ENCODE results near the gene CD1B.
"Not testable (repeated sequence)": the region's sequence is repeated elsewhere in the genome, so short reads cannot be mapped to it uniquely, and the experiment has no call there.

The CD1B gene

DNA sequence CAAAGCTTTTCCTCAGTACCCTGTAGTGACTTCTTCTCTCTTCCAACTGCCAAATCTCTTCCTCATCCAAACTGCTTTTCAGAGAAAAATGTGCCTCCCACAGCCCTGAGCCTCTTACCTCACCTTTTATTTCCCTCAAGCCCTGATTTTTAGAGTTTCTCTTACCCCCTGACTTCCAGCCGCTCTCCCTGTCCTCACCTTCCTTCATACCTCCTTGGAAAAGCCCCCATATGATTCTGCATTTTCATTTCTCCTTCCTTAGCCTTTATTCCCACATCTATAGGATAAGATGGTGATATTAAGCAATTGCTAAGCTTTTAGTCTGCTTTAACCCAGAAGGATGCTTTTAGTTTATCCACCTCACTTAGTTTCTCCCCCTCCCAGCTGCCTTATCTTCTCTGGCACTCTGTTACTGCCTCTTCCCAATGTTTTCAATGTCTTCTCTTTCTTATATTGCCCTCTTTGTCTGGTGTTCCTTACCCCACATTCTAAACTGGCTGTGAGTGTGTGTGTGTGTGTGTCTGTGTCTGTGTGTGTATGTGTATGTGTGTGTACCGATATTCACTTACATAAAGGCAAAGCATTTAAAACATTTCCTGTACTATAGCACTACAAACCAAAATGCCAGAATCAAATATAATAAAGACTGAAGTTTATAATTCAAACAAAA is at the start of gene CD1B:
TSS of gene CD1B (minus strand) at position 51 of the 670 bp plus-strand sequence. CDS start 108 bp downstream, outside the sequence.
- DNase-seq = no peak

DNA sequence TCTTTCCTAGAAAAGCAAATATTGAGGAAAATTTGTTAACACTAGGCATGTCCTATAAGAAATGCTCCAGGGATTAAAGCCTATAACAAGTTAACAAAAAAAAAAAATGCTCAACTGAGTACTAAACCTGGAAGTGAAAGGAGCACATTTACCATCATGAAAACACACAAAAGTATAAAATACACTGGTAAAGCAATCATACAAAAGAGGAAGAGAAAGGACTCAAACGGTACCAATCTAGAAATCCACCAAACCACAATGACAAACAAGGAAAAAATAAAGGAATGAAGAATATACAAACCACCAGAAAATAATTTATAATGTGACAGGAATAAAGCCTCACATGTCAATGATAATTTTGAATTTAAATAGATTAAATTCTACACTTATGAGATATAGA is 43.5 kb upstream of the CD1B start:
- DNase-seq = no peak

DNA sequence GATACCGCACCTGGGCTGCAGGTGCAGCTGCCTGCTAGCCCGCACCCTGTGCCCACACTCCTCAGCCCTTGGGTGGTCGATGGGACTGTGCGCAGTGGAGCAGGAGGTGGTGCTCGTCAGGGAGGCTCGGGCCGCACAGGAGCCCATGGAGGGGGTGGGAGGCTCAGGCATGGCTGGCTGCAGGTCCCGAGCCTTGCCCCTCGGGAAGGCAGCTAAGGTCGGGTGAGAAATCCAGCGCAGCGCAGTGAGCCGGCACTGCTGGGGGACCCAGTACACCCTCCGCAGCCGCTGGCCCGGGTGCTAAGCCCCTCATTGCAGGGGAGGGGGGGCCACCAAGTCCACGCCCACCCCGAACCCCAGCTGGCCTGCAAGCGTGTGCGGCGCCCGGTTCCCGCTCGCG is 42.8 kb upstream of the CD1B start:
- not testable (repeated sequence) for DNase-seq

DNA sequence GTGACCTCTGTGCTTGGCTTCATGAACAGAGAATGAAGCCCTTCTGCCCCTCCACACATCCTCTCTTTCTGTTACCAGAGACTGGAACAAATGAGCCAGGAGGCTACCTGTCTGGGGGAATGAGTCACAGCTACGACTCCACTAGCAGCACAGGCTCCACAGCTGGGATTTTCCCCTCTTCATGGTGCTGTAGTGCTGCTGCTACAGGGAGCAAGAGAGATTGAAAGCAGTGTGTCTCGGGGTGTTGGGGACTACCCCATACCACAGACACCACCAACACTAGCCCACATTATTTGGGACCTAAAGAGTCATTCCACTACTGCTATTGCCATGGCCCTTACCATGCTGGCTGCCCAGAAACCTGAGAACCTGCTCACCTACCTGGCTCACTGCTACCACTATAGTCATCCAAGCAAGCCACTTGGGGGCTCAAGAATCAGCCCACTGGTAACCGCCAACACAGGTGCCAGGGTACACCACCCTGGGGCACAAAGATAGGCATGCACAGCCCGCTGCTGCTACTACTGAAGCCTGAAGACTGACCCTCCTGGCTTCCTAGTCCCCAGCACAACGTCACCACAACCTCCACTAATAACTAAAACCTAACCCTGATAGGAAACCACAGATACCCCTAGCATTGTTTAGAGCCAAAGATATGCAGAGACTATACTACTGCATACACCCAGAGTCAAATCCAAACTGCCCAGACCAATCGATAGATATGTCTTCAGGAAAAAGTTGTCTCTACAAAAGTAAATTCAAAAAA is 40.0 kb upstream of the CD1B start:
- no peak for DNase-seq

DNA sequence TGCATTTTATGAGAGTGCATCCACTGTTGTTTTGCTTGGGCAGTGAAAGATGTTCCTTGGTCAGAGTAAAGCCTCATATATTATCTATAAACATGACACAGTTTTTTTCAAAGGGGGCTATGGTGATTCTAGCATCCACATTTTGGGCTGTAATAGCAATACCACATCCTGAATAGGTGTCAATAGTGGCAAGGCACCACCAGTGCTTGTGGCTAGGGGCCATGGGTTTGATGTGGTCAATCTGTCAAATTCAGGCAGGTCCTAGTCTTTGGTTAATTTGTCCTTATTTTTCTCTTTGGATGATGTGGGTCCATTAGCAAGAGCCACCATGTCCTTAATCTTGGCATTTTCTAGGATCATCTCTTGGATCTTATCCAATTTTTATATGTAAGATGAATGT is 35.5 kb upstream of the CD1B start:
- no peak for DNase-seq

DNA sequence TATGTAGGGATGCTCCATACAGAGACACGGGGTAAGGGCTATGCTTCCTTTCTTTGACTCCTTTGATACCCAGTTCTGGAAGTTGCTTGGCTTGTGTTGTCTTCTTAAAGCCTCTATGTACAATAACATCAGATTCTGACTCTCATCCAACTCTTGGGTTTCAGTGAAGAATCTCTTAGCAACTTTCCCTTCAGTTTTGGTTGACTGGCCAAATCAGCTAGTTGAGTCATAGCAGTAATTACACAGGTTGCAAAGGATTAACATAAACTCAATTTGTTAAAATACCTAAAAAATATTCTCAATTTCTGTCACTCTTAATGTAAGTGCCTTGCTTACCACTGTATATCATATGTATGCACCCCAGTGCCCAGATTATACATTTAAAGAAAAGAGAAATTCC is 31.6 kb upstream of the CD1B start:
- no peak for DNase-seq

DNA sequence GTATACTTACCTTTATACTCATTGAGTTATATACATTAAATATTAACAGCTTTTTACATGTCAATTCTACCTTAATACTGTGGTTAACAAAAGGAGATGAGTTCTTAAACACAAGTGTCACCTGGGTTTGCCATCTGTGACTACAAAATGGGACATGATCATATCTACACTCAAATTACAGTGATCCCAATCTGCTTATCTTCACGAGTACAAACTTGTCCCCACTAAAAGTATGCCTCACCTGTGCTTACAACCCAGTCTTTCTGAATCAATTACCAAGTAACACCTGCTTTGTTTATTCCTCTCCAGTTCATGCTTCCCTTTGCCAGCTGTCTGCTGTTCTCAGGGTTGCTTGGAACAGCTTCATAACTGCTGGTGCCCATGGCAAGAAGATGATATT is 31.2 kb upstream of the CD1B start:
- no peak for DNase-seq

DNA sequence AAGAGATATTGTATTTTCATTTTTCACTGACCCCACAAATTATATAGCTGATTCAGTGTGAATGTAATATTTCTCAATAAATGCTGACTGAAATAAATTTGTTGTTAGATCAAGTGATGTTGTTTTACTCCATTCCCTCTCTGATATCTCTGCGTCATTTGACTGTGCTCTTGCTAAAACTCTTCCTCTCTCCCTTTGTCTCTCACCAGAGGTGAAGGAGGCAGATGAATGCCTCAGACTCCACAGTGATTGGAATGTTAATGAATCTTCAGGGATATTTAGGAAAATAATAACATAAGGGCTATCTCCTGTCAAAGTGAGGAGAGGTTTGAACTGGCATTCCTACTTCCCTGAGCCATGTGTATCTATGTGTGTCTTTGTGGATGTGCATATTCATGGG is 26.1 kb upstream of the CD1B start:
- DNase-seq = no peak

DNA sequence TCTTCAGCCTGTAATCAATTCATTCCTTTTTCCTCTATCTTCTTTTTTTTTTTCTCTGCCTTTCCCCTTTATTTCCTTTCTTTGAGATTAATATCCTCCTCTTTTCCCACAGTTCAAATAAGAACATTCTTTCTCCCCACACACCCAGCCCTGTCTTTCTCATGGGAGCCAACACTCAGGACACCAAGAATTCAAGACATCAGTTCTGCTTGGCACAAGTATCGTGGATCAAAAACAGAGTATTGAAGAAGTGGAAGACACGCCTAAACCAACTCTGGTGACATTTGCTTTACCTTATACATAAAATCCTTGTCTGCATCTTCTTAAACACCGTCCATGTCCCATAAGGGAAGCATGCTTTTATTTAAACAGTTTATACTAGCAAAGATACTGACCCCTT is 25.3 kb upstream of the CD1B start:
- no peak for DNase-seq

DNA sequence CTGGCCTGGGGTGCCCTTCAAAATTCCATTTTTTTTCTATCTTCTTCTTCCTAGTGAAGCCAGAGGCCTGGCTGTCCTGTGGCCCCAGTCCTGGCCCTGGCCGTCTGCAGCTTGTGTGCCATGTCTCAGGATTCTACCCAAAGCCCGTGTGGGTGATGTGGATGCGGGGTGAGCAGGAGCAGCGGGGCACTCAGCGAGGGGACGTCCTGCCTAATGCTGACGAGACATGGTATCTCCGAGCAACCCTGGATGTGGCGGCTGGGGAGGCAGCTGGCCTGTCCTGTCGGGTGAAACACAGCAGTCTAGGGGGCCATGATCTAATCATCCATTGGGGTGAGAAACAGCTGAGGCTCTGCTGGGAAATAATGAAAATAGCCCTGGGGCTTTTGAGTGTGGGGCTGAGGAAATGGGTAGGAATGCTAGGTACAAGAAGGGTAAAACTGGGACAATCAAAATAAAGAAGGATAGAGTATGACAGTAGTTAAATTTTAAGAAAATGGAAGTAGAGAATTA is 24.5 kb upstream of the CD1B start:
- no peak for DNase-seq

DNA sequence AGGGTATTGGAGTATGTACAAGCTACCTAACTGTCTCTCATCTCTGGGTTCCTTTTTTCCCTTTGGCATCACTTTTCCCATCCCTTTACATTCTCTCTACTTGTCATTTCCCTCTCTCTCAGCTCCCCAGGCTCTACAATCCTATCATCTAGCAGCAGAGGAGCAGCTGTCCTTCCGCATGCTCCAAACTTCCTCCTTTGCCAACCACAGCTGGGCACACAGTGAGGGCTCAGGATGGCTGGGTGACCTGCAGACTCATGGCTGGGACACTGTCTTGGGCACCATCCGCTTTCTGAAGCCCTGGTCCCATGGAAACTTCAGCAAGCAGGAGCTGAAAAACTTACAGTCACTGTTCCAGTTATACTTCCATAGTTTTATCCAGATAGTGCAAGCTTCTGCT is 22.9 kb upstream of the CD1B start:
- no peak for DNase-seq

DNA sequence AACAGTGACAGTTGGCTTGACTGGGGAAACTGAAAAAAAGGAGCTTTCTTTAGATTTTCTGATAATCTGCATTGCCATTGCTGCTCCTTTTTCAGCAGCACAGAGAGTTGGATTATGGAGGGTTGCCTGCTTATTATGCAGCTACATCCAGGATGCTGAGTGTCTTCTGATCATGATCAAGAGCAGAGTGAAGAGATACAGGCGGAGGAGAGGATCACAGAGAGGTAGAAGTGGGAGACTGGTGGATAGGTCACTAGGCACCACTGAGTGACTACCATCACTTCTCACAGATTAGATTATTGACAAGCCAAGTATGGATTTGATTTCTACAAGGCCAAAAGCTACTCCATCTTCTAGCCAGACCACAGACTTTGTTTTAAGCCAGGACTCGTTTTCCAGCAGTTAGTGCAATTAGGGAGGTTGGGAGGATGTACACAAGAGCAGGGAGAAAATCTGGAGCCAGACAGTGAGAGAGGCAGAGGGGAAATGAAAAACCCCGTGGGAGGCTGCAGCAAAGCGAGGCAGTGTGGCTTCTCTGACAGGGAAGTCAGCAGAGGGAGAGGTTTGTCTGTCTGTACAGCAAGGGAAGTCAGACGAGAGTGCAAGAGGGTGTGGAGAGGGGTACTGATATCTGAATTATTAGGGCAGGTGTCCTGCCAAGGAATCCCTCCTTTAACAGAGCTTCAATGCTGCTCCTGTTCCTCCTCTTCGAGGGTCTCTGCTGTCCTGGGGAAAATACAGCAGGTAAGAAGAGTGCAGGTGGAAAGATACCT is 22.2 kb upstream of the CD1B start, which contains the start of gene CD1E:
TSS of gene CD1E (plus strand) at position 592 of the 773 bp plus-strand sequence. CDS start at position 687, 95 bp downstream.
- DNase-seq = no peak

DNA sequence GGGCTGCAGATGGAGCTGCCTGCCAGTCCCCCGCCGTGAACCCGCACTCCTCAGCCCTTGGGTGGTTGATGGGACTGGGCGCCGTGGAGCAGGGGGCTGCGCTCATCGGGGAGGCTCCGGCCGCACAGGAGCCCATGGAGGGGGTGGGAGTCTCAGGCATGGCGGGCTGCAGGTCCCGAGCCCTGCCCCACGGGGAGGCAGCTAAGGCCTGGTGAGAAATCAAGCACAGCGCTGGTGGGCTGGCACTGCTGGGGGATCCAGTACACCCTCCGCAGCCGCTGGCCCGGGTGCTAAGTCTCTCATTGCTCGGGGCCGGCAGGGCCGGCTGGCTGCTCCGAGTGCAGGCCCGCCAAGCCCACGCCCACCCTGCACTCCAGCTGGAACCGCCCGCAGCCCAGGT is 17.6 kb upstream of the CD1B start:
- DNase-seq = not testable (repeated sequence)

DNA sequence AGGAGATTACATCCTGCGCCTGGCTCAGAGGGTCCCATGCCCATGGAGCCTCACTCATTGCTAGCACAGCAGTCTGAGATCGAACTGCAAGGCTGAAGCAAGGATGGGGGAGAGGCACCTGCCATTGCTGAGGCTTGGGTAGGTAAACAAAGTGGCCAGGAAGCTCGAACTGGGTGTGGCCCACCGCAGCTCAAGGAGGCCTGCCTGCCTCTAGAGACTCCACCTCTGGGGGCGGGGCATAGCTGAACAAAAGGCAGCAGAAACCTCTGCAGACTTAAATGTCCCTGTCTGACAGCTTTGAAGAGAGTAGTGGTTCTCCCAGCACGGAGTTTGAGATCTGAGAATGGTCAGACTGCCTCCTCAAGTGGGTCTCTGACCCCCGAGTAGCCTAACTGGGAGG is 5.1 kb upstream of the CD1B start:
- DNase-seq = not testable (repeated sequence)

DNA sequence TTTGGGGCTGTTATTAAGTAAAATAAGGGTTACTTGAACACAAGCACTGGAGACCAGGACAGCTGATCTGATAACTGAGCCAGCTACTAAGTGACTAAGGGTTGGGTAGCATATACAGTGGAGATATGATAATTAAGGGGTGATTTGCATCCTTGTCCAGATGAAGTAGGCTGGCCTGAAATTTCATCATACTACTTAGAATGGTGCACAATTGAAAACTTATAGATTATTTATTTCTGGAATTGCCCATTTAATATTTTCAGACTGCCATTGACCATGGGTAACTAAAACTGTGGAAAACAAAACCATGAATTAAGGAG is 3.8 kb upstream of the CD1B start:
- DNase-seq = no peak

DNA sequence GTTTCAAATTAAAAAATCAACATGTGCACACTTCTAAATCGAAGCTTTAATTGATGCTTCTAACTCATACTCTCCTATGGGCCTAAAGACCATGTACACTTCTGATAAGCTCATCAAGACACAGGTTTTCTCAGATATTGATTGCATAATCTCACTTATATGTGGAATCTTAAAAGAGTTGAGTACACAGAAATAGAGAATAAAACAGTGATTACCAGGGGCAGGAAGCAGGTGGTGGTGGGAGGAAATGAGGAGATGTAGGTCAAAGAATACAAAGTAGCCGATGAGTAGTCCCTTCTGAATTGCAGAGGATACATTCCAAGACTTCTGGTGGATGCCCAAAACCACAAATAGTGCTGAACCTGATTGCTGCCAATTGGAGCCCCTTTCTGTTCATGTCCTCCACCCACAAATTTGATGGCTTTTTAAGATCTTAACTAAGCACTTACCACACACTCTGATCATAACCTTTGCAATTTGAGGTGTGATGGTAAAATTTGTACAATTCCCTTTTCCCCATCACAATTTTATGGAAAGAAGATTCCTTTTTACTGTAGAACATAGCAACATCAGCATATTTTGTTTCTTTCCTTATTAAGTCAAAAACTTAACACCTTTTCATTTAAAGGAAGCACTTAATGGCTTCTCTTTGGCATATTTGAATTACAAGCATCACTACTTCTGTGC is 3.3 kb upstream of the CD1B start:
- DNase-seq = no peak

DNA sequence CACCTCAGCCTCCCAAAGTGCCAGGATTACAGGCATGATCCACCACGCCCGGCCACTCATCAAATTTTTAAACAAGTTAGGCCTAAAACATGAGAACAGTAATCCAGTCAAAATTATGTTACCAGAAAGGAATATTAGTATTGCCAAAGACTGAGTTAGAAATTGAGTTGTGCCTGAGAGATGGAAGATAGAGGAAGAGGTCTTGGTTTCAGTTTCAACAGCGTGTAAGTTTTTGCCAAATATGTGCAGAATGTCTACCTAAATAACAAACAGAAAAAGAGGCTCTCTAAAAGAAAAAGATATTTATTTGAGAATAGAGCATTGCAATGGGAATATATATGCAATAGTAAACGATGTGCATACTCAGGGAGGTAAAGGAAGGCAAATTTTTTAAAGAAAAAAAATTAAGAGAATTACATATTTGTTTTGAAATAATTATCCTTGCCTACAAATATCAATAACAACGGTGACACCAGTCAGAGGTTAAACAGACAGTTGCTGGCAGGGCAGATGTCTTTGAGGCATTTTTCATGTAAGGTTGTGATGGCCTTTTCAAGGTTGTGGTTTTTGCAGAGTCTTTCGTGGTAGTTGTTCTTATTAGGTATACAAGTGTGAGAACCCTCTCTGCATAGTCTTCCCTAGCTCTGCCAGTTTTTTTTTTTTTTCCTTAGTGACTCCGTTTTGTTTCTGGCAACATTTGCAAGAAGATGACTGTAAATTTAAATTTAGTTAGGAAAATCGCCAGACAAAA is 2.2 kb upstream of the CD1B start:
- DNase-seq = no peak

DNA sequence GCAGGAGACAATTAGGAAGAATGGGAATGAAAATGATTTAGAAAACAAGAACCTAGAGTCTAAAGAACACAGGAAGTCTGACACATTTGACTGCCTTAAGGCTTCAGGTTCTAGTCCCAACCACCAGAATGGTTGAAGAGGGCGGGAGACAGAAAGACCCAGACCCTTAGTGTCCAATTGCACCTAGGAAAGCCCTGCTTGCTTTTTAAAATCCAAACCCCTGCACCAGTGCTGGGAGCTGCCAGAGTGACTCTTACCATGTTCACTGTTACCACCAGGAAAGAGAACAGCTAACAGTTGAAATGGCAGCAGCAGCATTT is 265 bp downstream of the CD1B start:
- no peak for DNase-seq

DNA sequence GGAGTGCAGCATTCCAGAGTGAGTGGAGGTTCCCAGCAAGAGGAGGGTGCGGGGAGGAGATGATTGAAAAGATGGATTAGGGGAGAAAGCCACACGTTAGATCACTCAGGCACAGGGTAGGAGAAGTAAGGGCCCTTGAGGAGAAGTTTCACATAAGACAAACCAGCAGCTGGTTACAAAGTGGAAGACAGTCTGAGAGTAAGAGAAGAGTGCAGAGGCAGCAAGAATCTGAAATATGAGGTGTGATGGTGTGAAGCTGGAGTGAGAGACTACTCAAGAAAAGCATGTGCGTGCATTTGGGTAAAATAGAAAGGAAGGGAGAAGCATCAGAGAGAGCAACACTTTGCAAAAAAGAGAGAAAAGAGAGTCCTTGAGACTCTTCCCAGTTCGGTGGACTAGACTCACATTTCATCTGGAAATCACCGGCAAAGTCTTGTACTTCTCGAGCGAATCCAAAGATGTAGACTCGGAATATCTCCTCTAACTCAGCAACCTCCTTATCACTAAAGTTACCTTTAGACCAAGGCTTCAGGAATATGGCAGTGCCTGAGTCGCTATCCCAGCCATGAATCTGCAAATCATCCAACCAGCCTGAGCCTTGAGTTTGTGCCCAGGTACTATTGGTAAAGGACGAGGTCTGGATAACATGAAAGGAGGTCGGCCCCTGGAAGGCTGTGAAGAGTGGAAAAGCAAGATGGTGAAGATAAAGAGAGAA is 783 bp downstream of the CD1B start:
- DNase-seq = no peak

DNA sequence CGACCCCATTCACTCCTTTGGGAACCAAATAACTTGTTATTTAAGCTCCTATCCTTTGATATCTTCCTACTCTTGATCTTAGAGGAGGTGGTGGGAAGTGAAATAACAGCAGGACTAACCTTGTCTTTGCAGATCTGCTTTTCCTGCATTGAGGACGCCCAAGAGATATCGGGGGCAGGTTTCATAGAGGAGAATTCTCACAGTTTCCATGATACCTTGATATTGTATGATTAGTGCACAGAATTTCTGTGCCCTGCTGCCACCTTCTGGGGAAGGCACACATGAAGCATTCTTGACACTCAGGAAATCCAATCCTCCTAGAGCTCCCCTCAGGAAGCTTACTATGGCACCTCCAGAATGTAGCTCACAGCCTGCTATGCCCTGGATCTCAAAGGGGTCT is 1.6 kb downstream of the CD1B start:
- no peak for DNase-seq

DNA sequence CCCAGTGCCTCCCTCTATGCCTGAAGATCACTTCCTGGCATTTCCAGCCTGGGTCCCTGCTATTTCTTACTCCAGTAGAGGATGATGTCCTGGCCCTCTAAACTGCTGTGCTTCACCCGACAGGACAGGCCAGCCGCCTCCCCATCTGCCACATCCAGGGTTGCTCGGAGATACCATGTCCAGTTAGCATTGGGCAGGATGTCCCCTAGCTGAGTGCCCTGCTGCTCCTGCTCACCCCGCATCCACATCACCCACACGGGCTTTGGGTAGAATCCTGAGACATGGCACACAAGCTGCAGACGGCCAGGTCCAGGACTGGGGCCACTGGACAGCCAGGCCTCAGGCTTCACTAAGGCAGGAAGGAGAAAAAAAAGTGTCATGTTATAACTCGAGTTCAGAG is 2.0 kb downstream of the CD1B start:
- no peak for DNase-seq

DNA sequence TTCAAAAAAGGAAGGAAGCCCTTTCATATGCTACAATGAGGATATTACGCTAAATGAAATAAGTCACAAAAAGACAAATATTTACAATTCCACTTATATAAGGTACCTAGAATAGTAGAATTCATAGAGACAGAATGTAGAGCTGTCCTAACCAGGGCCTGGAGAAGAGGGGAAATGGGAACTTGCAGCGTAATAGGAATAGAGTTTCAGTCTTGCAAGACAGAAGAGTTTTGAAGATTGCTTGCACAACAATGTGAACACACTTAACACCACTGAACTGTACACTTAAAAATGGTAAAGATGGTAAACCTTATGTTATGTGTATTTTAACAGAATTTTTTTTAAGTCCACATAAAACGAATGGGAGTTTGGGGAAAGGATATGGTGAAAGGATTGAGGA is 2.9 kb downstream of the CD1B start:
- no peak for DNase-seq
